Pons (tissue), 1 donor: ENCODE data around the gene NOP53.

Source experiments
- DNase-seq: peaks from one replicate; pipeline ENCODE4 v3.0.0-alpha.2; 2016; ENCODE audit warnings: low spot score

The NOP53 gene

GRCh38 chr19:47805313-47805712 lies 60.0 kb downstream of the NOP53 start:
- DNase-seq: no peak

- no peak for DNase-seq
Measured at GRCh38 chr19:47806435-47806834, 61.1 kb downstream of the NOP53 start.
